ENCODE measurements around the gene OXTR.

The OXTR gene

GRCh38 chr3:8743021-8743601, 26.3 kb downstream of the OXTR start:
- H3K4me3 ChIP-seq (ENCODE audit: low read length), result no peak overlapping the region
- no peak overlapping the region for H3K27ac ChIP-seq (ENCODE audit: low read depth, low read length)
- H4K5ac ChIP-seq (ENCODE audit: low read length), result no peak overlapping the region
- H3K18ac ChIP-seq (ENCODE audit: low read length), result no peak overlapping the region
- no peak overlapping the region for H2BK15ac ChIP-seq (replicated peaks; ENCODE audit: low read depth)
- DNase-seq, result peak; percentile 47
- H3K9ac ChIP-seq (ENCODE audit: low read length), result no peak overlapping the region
- no peak overlapping the region for H2AK5ac ChIP-seq (ENCODE audit: low read length)
- H3K4me2 ChIP-seq (ENCODE audit: low read length), result no peak overlapping the region
- H3K79me1 ChIP-seq (ENCODE audit: low read length), result no peaks in the 10 kb centered on the region
- WGBS (ENCODE audit: extremely low coverage, insufficient coverage, low lambda C conversion rate), result no CpG with 5 or more reads among the region's 6 CpGs
- H3K4me1 ChIP-seq (ENCODE audit: control insufficient read depth, low read depth, low read length), result peaks cover 2% of the 10 kb centered on the region
- no peaks in the 10 kb centered on the region for H3K36me3 ChIP-seq (ENCODE audit: control insufficient read depth, insufficient read depth, low read length)
- no peak overlapping the region for H2BK5ac ChIP-seq (ENCODE audit: low read length)
- H2BK120ac ChIP-seq (ENCODE audit: low read depth, low read length), result no peak overlapping the region
- no peak overlapping the region for H3K56ac ChIP-seq (ENCODE audit: low read length)
- H3K27me3 ChIP-seq (ENCODE audit: insufficient read depth, low read length, poor library complexity), result no peaks in the 10 kb centered on the region
- no peak overlapping the region for H3K4ac ChIP-seq (ENCODE audit: low read depth, low read length)
- no peak overlapping the region for H4K8ac ChIP-seq (ENCODE audit: low read depth, low read length)
- no peaks in the 10 kb centered on the region for H3K79me2 ChIP-seq (ENCODE audit: control insufficient read depth, insufficient read depth, low read length)
- H3K23ac ChIP-seq (ENCODE audit: low read length), result no peak overlapping the region

- H2AK5ac ChIP-seq (ENCODE audit: low read length), result no peak overlapping the region
- no peaks in the 10 kb centered on the region for H3K79me2 ChIP-seq (ENCODE audit: control insufficient read depth, insufficient read depth, low read length)
- no peak overlapping the region for H3K4me3 ChIP-seq (ENCODE audit: low read length)
- no peak overlapping the region for H2BK15ac ChIP-seq (replicated peaks; ENCODE audit: low read depth)
- no peak overlapping the region for H3K23ac ChIP-seq (ENCODE audit: low read length)
- no CpG with 5 or more reads among the region's 13 CpGs for WGBS (ENCODE audit: extremely low coverage, insufficient coverage, low lambda C conversion rate)
- H3K4me2 ChIP-seq (ENCODE audit: low read length), result no peak overlapping the region
- peak overlapping the region; percentile 26 for H3K56ac ChIP-seq (ENCODE audit: low read length)
- no peak overlapping the region for H3K27ac ChIP-seq (ENCODE audit: low read depth, low read length)
- peaks cover 2% of the 10 kb centered on the region for H3K4me1 ChIP-seq (ENCODE audit: control insufficient read depth, low read depth, low read length)
- H3K36me3 ChIP-seq (ENCODE audit: control insufficient read depth, insufficient read depth, low read length), result no peaks in the 10 kb centered on the region
- no peaks in the 10 kb centered on the region for H3K79me1 ChIP-seq (ENCODE audit: low read length)
- no peak overlapping the region for H2BK5ac ChIP-seq (ENCODE audit: low read length)
- H4K5ac ChIP-seq (ENCODE audit: low read length), result no peak overlapping the region
- no peak overlapping the region for H2BK120ac ChIP-seq (ENCODE audit: low read depth, low read length)
- DNase-seq, result peak; percentile 96
- H3K18ac ChIP-seq (ENCODE audit: low read length), result no peak overlapping the region
- H3K9ac ChIP-seq (ENCODE audit: low read length), result no peak overlapping the region
- no peak overlapping the region for H4K8ac ChIP-seq (ENCODE audit: low read depth, low read length)
- no peaks in the 10 kb centered on the region for H3K27me3 ChIP-seq (ENCODE audit: insufficient read depth, low read length, poor library complexity)
- H3K4ac ChIP-seq (ENCODE audit: low read depth, low read length), result no peak overlapping the region
Measured at GRCh38 chr3:8741581-8742261, 27.7 kb downstream of the OXTR start.

- Histone ChIP-seq H4K8ac (ENCODE audit: low read depth, low read length) (no peak overlapping the region), H3K27me3 (ENCODE audit: insufficient read depth, low read length, poor library complexity) (no peaks in the 10 kb centered on the region), H2BK120ac (ENCODE audit: low read depth, low read length) (no peak overlapping the region), H3K79me1 (ENCODE audit: low read length) (no peaks in the 10 kb centered on the region), H3K79me2 (ENCODE audit: control insufficient read depth, insufficient read depth, low read length) (no peaks in the 10 kb centered on the region), H3K4me1 (ENCODE audit: control insufficient read depth, low read depth, low read length) (peaks cover 2% of the 10 kb centered on the region), H3K23ac (ENCODE audit: low read length) (no peak overlapping the region), H2AK5ac (ENCODE audit: low read length) (no peak overlapping the region), H3K9ac (ENCODE audit: low read length) (no peak overlapping the region), H3K4me2 (ENCODE audit: low read length) (no peak overlapping the region), H2BK5ac (ENCODE audit: low read length) (no peak overlapping the region), H3K4me3 (ENCODE audit: low read length) (no peak overlapping the region), H4K5ac (ENCODE audit: low read length) (no peak overlapping the region), H3K18ac (ENCODE audit: low read length) (no peak overlapping the region), H3K27ac (ENCODE audit: low read depth, low read length) (no peak overlapping the region), H2BK15ac (replicated peaks; ENCODE audit: low read depth) (no peak overlapping the region), H3K4ac (ENCODE audit: low read depth, low read length) (no peak overlapping the region), H3K56ac (ENCODE audit: low read length) (no peak overlapping the region), H3K36me3 (ENCODE audit: control insufficient read depth, insufficient read depth, low read length) (no peaks in the 10 kb centered on the region)
- no CpG with 5 or more reads among the region's 5 CpGs for WGBS (ENCODE audit: extremely low coverage, insufficient coverage, low lambda C conversion rate)
- no peak for DNase-seq
Measured at GRCh38 chr3:8739757-8740504, 29.5 kb downstream of the OXTR start.

- H2AK5ac ChIP-seq (ENCODE audit: low read length), result no peak overlapping the region
- no peak overlapping the region for H2BK15ac ChIP-seq (replicated peaks; ENCODE audit: low read depth)
- H3K79me2 ChIP-seq (ENCODE audit: control insufficient read depth, insufficient read depth, low read length), result no peaks in the 10 kb centered on the region
- H3K4me3 ChIP-seq (ENCODE audit: low read length), result no peak overlapping the region
- no peak for DNase-seq
- no peak overlapping the region for H3K4ac ChIP-seq (ENCODE audit: low read depth, low read length)
- no peak overlapping the region for H2BK120ac ChIP-seq (ENCODE audit: low read depth, low read length)
- no peak overlapping the region for H2BK5ac ChIP-seq (ENCODE audit: low read length)
- H3K23ac ChIP-seq (ENCODE audit: low read length), result no peak overlapping the region
- H3K4me1 ChIP-seq (ENCODE audit: control insufficient read depth, low read depth, low read length), result peaks cover 2% of the 10 kb centered on the region
- H3K18ac ChIP-seq (ENCODE audit: low read length), result no peak overlapping the region
- H3K27ac ChIP-seq (ENCODE audit: low read depth, low read length), result no peak overlapping the region
- H4K5ac ChIP-seq (ENCODE audit: low read length), result no peak overlapping the region
- no peak overlapping the region for H3K4me2 ChIP-seq (ENCODE audit: low read length)
- no peaks in the 10 kb centered on the region for H3K27me3 ChIP-seq (ENCODE audit: insufficient read depth, low read length, poor library complexity)
- H3K9ac ChIP-seq (ENCODE audit: low read length), result no peak overlapping the region
- H3K56ac ChIP-seq (ENCODE audit: low read length), result no peak overlapping the region
- no CpG with 5 or more reads among the region's 3 CpGs for WGBS (ENCODE audit: extremely low coverage, insufficient coverage, low lambda C conversion rate)
- H3K36me3 ChIP-seq (ENCODE audit: control insufficient read depth, insufficient read depth, low read length), result no peaks in the 10 kb centered on the region
- H4K8ac ChIP-seq (ENCODE audit: low read depth, low read length), result no peak overlapping the region
- H3K79me1 ChIP-seq (ENCODE audit: low read length), result no peaks in the 10 kb centered on the region
Measured at GRCh38 chr3:8738639-8739038, 30.8 kb downstream of the OXTR start.

- Histone ChIP-seq H3K4me1 (ENCODE audit: control insufficient read depth, low read depth, low read length) (peaks cover 2% of the 10 kb centered on the region), H3K18ac (ENCODE audit: low read length) (no peak overlapping the region), H3K27me3 (ENCODE audit: insufficient read depth, low read length, poor library complexity) (no peaks in the 10 kb centered on the region), H3K79me2 (ENCODE audit: control insufficient read depth, insufficient read depth, low read length) (no peaks in the 10 kb centered on the region), H3K4me3 (ENCODE audit: low read length) (no peak overlapping the region), H3K4ac (ENCODE audit: low read depth, low read length) (no peak overlapping the region), H2AK5ac (ENCODE audit: low read length) (no peak overlapping the region), H3K4me2 (ENCODE audit: low read length) (no peak overlapping the region), H2BK15ac (replicated peaks; ENCODE audit: low read depth) (no peak overlapping the region), H3K36me3 (ENCODE audit: control insufficient read depth, insufficient read depth, low read length) (no peaks in the 10 kb centered on the region), H3K27ac (ENCODE audit: low read depth, low read length) (no peak overlapping the region), H4K5ac (ENCODE audit: low read length) (no peak overlapping the region), H3K23ac (ENCODE audit: low read length) (no peak overlapping the region), H3K79me1 (ENCODE audit: low read length) (no peaks in the 10 kb centered on the region), H3K9ac (ENCODE audit: low read length) (no peak overlapping the region), H4K8ac (ENCODE audit: low read depth, low read length) (no peak overlapping the region), H2BK120ac (ENCODE audit: low read depth, low read length) (no peak overlapping the region), H3K56ac (ENCODE audit: low read length) (no peak overlapping the region), H2BK5ac (ENCODE audit: low read length) (no peak overlapping the region)
- DNase-seq, result no peak
Measured at GRCh38 chr3:8737823-8738222, 31.6 kb downstream of the OXTR start.

All from mesendoderm (in vitro differentiated cells).